OCI-LY1 (cell line): Measurements from ENCODE around the gene IL1F10.

Experiments used
- EZH2 ChIP-seq: fragments of 200-600 bp; sonication (generic), shearing (Covaris generic); IDR thresholded peaks from 2 replicates; pipeline ENCODE4 v1.8.0; 2017; ENCODE audit warnings: borderline replicate concordance, mixed run types, mild to moderate bottlenecking, antibody characterized with exemption, low read length, moderate library complexity, mixed read lengths
- TF ChIP-seq, protein P1 (sequence below): fragments of 200-600 bp; sonication (generic), shearing (Covaris generic); IDR thresholded peaks from 2 replicates; pipeline ENCODE4 v1.5.1; 2017; ENCODE audit warnings: mild to moderate bottlenecking, antibody characterized with exemption, low read length, moderate library complexity, mixed read lengths

DNA sequence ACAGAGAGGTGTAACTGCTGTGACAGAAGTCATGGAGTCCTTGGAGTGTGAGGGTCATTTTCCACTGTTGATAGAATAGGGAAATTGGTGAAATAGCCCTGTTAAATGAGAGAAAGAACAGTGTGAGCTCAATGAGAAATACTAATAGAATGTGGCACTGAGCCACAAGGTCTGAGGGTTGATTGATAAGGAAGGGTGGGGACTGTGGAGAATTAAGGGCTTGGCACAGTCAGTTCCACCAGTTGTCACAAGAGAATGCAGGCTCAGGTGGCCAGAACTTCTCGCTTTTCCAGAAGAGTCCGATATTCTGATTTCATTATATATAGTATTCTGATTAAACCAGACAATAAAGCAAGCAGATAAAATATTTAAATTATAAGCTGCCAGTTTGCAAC, 50.5 kb downstream of the IL1F10 start:
- TF ChIP-seq, protein P1, sequence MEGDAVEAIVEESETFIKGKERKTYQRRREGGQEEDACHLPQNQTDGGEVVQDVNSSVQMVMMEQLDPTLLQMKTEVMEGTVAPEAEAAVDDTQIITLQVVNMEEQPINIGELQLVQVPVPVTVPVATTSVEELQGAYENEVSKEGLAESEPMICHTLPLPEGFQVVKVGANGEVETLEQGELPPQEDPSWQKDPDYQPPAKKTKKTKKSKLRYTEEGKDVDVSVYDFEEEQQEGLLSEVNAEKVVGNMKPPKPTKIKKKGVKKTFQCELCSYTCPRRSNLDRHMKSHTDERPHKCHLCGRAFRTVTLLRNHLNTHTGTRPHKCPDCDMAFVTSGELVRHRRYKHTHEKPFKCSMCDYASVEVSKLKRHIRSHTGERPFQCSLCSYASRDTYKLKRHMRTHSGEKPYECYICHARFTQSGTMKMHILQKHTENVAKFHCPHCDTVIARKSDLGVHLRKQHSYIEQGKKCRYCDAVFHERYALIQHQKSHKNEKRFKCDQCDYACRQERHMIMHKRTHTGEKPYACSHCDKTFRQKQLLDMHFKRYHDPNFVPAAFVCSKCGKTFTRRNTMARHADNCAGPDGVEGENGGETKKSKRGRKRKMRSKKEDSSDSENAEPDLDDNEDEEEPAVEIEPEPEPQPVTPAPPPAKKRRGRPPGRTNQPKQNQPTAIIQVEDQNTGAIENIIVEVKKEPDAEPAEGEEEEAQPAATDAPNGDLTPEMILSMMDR: no peak
- no peak for TF ChIP-seq EZH2
